HCT116 (cell line): ENCODE data around the gene CENPS. TPM values are rescaled to one million over a fixed set of nuclear protein-coding genes. Genes with fewer than 3 reads are reported as not detected.

ENCODE experiments used
- ATAC-seq: fragments of 200-7000 bp; cut with Tn5 transposase; 2 replicates; pipeline ENCODE4 v1.9.1; 2020; ENCODE audit warnings: mild to moderate bottlenecking, moderate library complexity
- BruUV-seq: library from RNA; stranded (reverse); fragments of 400-500 nt; replicated peaks from 2 replicates; lab custom pipeline; 2021; lab: Mats Ljungman, UMichigan
- CTCF ChIA-PET: fragments of 300-600 bp; sonication (Branson Sonifier 250); formaldehyde crosslinking; loops from one replicate; lab custom pipeline; 2021; ENCODE audit warnings: antibody characterized with exemption; lab: Charles Lee
- POLR2A ChIA-PET: fragments of 300-600, 350-600 bp; sonication (Branson Sonifier 250); formaldehyde crosslinking; loops from one replicate; lab custom pipeline; 2021; ENCODE audit warnings: antibody characterized with exemption; lab: Charles Lee
- RAD21 ChIA-PET, 2 experiments: fragments of 300-600 bp; sonication (Branson Sonifier 250); formaldehyde crosslinking; loops; one replicate each; lab custom pipeline; 2023; ENCODE audit warnings: low total read pairs in 2 of 2; ENCODE audit not compliant: uncharacterized antibody in 2 of 2, unreplicated experiment in 2 of 2, low non-redundant PET in 1 of 2; lab: Charles Lee
- DNase-seq: peaks from one replicate; pipeline ENCODE4 v3.0.0-alpha.2; 2010; ENCODE audit warnings: low read depth, low spot score
- H2AFZ ChIP-seq: fragments of 200-600 bp; shearing (Covaris generic), sonication (generic); 2 replicates; pipeline ENCODE4 v1.6.1; 2017; ENCODE audit warnings: low read depth, mixed run types, mixed read lengths, antibody characterized with exemption, low read length; ENCODE audit not compliant: poor library complexity, severe bottlenecking
- H3K27ac ChIP-seq: 2 replicates; pipeline ENCODE4 v1.5.1; 2012; ENCODE audit warnings: low read depth, low read length
- H3K27me3 ChIP-seq: fragments of 200-600 bp; sonication (generic); 2 replicates; pipeline ENCODE4 v1.6.1; 2016; ENCODE audit warnings: mixed run types, low read length, mixed read lengths; ENCODE audit not compliant: insufficient read depth
- H3K36me3 ChIP-seq, 2 experiments: fragments of 200-500 bp in 1 of 2; fragments of 200-600 bp in 1 of 2; sonication (Bioruptor generic) in 1 of 2; sonication (generic) in 1 of 2; 2 replicates each; pipeline versions ENCODE4 v1.5.1 to v1.6.1; 2014 to 2016; ENCODE audit warnings: low read length in 2 of 2, inconsistent platforms in 1 of 2, mixed read lengths in 1 of 2, mixed run types in 1 of 2; ENCODE audit not compliant: insufficient read depth in 2 of 2, control insufficient read depth in 1 of 2
- H3K4me1 ChIP-seq, 2 experiments: fragments of 200-600 bp in 1 of 2; sonication (generic) in 1 of 2; 2 replicates each; pipeline versions ENCODE4 v1.5.1 to v1.6.1; 2012 to 2017; ENCODE audit warnings: low read length in 2 of 2, inconsistent platforms in 1 of 2, mild to moderate bottlenecking in 1 of 2, mixed read lengths in 1 of 2, mixed run types in 1 of 2, moderate library complexity in 1 of 2; ENCODE audit not compliant: insufficient read depth in 2 of 2, control insufficient read depth in 1 of 2
- H3K4me2 ChIP-seq: fragments of 200-600 bp; sonication (generic); 2 replicates; pipeline ENCODE4 v1.6.1; 2017; ENCODE audit warnings: mixed run types, low read length, mixed read lengths
- H3K4me3 ChIP-seq, 2 experiments: fragments of 200-600 bp in 1 of 2; sonication (generic) in 1 of 2; replicated peaks in 1 of 2; 2 replicates each; pipeline ENCODE4 v1.5.1; 2011 to 2016; ENCODE audit warnings: low read length in 2 of 2, control low read depth in 1 of 2, low read depth in 1 of 2, mild to moderate bottlenecking in 1 of 2, mixed read lengths in 1 of 2, mixed run types in 1 of 2
- H3K79me2 ChIP-seq: fragments of 200-600 bp; sonication (generic); 2 replicates; pipeline ENCODE4 v1.6.1; 2017; ENCODE audit warnings: mild to moderate bottlenecking, mixed run types, low read length, moderate library complexity, mixed read lengths; ENCODE audit not compliant: insufficient read depth
- H3K9ac ChIP-seq: fragments of 200-600 bp; sonication (generic); 2 replicates; pipeline ENCODE4 v1.6.1; 2016; ENCODE audit warnings: low read length, mixed read lengths
- H3K9me2 ChIP-seq: fragments of 200-600 bp; sonication (generic), shearing (Covaris generic); 2 replicates; pipeline ENCODE4 v1.6.1; 2017; ENCODE audit warnings: mixed run types, mild to moderate bottlenecking, moderate library complexity; ENCODE audit not compliant: insufficient read depth
- H3K9me3 ChIP-seq, 2 experiments: fragments of 200-500 bp in 1 of 2; fragments of 200-600 bp in 1 of 2; sonication (Bioruptor generic) in 1 of 2; sonication (generic) in 1 of 2; 2 replicates each; pipeline ENCODE4 v1.6.1; 2014 to 2017; ENCODE audit warnings: low read length in 2 of 2, mixed read lengths in 2 of 2, inconsistent platforms in 1 of 2, low read depth in 1 of 2, mild to moderate bottlenecking in 1 of 2, mixed run types in 1 of 2, moderate library complexity in 1 of 2; ENCODE audit not compliant: control insufficient read depth in 1 of 2, insufficient read depth in 1 of 2
- H4K20me1 ChIP-seq: fragments of 200-600 bp; sonication (generic), shearing (Covaris generic); 2 replicates; pipeline ENCODE4 v1.6.1; 2017; ENCODE audit warnings: mixed run types, mild to moderate bottlenecking, moderate library complexity; ENCODE audit not compliant: insufficient read depth
- ATF3 ChIP-seq: IDR thresholded peaks from 2 replicates; pipeline ENCODE4 v1.6.1; 2012
- CBX3 ChIP-seq: IDR thresholded peaks from 2 replicates; pipeline ENCODE4 v1.6.1; 2012; ENCODE audit warnings: low read depth
- CEBPB ChIP-seq: IDR thresholded peaks from 2 replicates; pipeline ENCODE4 v1.6.1; 2012; ENCODE audit warnings: low read depth
- CTCF ChIP-seq, 3 experiments: fragments of 200-600 bp in 1 of 3; sonication (generic) in 1 of 3; IDR thresholded peaks in 2 of 3; conservative IDR thresholded peaks in 1 of 3; 2 replicates each; pipeline ENCODE4 v1.5.1; 2012 to 2017; ENCODE audit warnings: low read depth in 2 of 3, low read length in 2 of 3, antibody characterized with exemption in 1 of 3, borderline replicate concordance in 1 of 3, control low read depth in 1 of 3, mild to moderate bottlenecking in 1 of 3, mixed read lengths in 1 of 3, mixed run types in 1 of 3, moderate library complexity in 1 of 3; ENCODE audit not compliant: insufficient read depth in 1 of 3
- EGR1 ChIP-seq: IDR thresholded peaks from 2 replicates; pipeline ENCODE4 v1.6.1; 2012; ENCODE audit warnings: low read depth
- EZH2 ChIP-seq: fragments of 200-600 bp; sonication (generic); IDR thresholded peaks from 2 replicates; pipeline ENCODE4 v1.6.1; 2017; ENCODE audit warnings: antibody characterized with exemption, mixed run types
- JUND ChIP-seq: IDR thresholded peaks from 2 replicates; pipeline ENCODE4 v1.6.1; 2012
- MAX ChIP-seq: IDR thresholded peaks from 2 replicates; pipeline ENCODE4 v1.6.1; 2012
- POLR2A ChIP-seq: IDR thresholded peaks from 2 replicates; pipeline ENCODE4 v1.7.0; 2011; ENCODE audit warnings: borderline replicate concordance; ENCODE audit not compliant: insufficient read depth, insufficient read length; ENCODE audit errors: extremely low read depth
- POLR2AphosphoS5 ChIP-seq: IDR thresholded peaks from 2 replicates; pipeline ENCODE4 v1.6.1; 2011; ENCODE audit warnings: mild to moderate bottlenecking, low read depth, low read length, moderate library complexity
- RAD21 ChIP-seq: IDR thresholded peaks from 2 replicates; pipeline ENCODE4 v1.6.1; 2012; ENCODE audit warnings: low read depth, mild to moderate bottlenecking
- SP1 ChIP-seq: IDR thresholded peaks from 2 replicates; pipeline ENCODE4 v1.6.1; 2012; ENCODE audit warnings: low read depth
- SRF ChIP-seq: IDR thresholded peaks from 2 replicates; pipeline ENCODE4 v1.6.1; 2012; ENCODE audit warnings: low read depth
- ZBTB33 ChIP-seq: IDR thresholded peaks from 2 replicates; pipeline ENCODE4 v1.6.1; 2011; ENCODE audit warnings: mild to moderate bottlenecking, low read length, moderate library complexity; ENCODE audit not compliant: insufficient replicate concordance; ENCODE audit errors: extremely low read depth
- ZFX ChIP-seq: fragments of 450-650 bp; IDR thresholded peaks from 2 replicates; pipeline ENCODE4 v1.6.1; 2017
- ZNF274 ChIP-seq: fragments of 200-500 bp; sonication (Bioruptor generic); IDR thresholded peaks from 2 replicates; pipeline ENCODE4 v1.6.1; 2014; ENCODE audit warnings: mild to moderate bottlenecking, low read depth, low read length, inconsistent platforms
- intact Hi-C: fragments of 100-400 bp; cut with micrococcal nuclease; formaldehyde crosslinking; loops from 2 replicates; pipeline ENCODE4 v1.10.0; 2022
- total RNA-seq: library from RNA; stranded (reverse); gene quantifications from one replicate; pipeline ENCODE4 v1.2.1, GENCODE V29; 2021; ENCODE audit not compliant: unreplicated experiment
- TF ChIP-seq, protein P1 (sequence below): IDR thresholded peaks from 2 replicates; pipeline ENCODE4 v1.6.1; 2012; ENCODE audit warnings: low read depth

CENPS gene
- total RNA-seq, 1 experiment from 2014 or later = 21.9 TPM

- no TSS peak for BruUV-seq
- H3K36me3 ChIP-seq = peaks cover 0 to 4% of the 10 kb centered on the region in 2 experiments; a peak in 1 of 4 replicates
- no peak for DNase-seq
- peaks cover 6 to 23% of the 10 kb centered on the region in 2 experiments; a peak in 3 of 4 replicates for H3K4me1 ChIP-seq
- H3K9me3 ChIP-seq = no peaks in the 10 kb centered on the region; a peak in 1 of 4 replicates
- no peak for ATAC-seq
- no peaks in the 10 kb centered on the region for H3K27me3 ChIP-seq
- H3K9ac ChIP-seq = no peak overlapping the region
- H3K79me2 ChIP-seq = peaks cover 23% of the 10 kb centered on the region
- CTCF ChIA-PET = no interaction called here
- intact Hi-C loops = no loop called here
- POLR2A ChIA-PET = no interaction called here
- H3K9me2 ChIP-seq = no peaks in the 10 kb centered on the region
- no peak overlapping the region for H2AFZ ChIP-seq
- no peak overlapping the region for H3K4me3 ChIP-seq
- TF ChIP-seq POLR2A (no peak), SP1 (no peak), ZBTB33 (no peak), ZFX (no peak), SRF (no peak), ATF3 (no peak), CTCF (IDR thresholded peaks at IDR 0.05 in 2 of 3, conservative IDR thresholded peaks at IDR 0.05 in 1 of 3; ENCODE audit: borderline replicate concordance in 1 of 3, insufficient read depth in 1 of 3, low read depth in 2 of 3, low read length in 2 of 3) (no peak), JUND (no peak), RAD21 (no peak), CBX3 (no peak), POLR2AphosphoS5 (no peak), MAX (no peak), CEBPB (no peak), EZH2 (no peak), EGR1 (no peak), ZNF274 (no peak)
- TF ChIP-seq, protein P1, sequence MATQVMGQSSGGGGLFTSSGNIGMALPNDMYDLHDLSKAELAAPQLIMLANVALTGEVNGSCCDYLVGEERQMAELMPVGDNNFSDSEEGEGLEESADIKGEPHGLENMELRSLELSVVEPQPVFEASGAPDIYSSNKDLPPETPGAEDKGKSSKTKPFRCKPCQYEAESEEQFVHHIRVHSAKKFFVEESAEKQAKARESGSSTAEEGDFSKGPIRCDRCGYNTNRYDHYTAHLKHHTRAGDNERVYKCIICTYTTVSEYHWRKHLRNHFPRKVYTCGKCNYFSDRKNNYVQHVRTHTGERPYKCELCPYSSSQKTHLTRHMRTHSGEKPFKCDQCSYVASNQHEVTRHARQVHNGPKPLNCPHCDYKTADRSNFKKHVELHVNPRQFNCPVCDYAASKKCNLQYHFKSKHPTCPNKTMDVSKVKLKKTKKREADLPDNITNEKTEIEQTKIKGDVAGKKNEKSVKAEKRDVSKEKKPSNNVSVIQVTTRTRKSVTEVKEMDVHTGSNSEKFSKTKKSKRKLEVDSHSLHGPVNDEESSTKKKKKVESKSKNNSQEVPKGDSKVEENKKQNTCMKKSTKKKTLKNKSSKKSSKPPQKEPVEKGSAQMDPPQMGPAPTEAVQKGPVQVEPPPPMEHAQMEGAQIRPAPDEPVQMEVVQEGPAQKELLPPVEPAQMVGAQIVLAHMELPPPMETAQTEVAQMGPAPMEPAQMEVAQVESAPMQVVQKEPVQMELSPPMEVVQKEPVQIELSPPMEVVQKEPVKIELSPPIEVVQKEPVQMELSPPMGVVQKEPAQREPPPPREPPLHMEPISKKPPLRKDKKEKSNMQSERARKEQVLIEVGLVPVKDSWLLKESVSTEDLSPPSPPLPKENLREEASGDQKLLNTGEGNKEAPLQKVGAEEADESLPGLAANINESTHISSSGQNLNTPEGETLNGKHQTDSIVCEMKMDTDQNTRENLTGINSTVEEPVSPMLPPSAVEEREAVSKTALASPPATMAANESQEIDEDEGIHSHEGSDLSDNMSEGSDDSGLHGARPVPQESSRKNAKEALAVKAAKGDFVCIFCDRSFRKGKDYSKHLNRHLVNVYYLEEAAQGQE = no peak
- no peaks in the 10 kb centered on the region for H4K20me1 ChIP-seq
- H3K4me2 ChIP-seq = no peak overlapping the region
- RAD21 ChIA-PET = no interaction called here
- H3K27ac ChIP-seq = no peak overlapping the region
Measured at GRCh38 chr1:10396870-10397269, 33.4 kb upstream of the CENPS start.
